HG02759 (cell line): ENCODE data around the gene CAPRIN2.
A peak's percentile ranks its signal among the peaks of the same experiment; 100 is the strongest.

Experiments
- ATAC-seq: cut with Tn5 transposase; IDR thresholded peaks from one replicate; pipeline ENCODE4 v1.9.1; 2021; ENCODE audit warnings: mild to moderate bottlenecking, moderate library complexity; ENCODE audit not compliant: unreplicated experiment

Gene CAPRIN2, protein sequence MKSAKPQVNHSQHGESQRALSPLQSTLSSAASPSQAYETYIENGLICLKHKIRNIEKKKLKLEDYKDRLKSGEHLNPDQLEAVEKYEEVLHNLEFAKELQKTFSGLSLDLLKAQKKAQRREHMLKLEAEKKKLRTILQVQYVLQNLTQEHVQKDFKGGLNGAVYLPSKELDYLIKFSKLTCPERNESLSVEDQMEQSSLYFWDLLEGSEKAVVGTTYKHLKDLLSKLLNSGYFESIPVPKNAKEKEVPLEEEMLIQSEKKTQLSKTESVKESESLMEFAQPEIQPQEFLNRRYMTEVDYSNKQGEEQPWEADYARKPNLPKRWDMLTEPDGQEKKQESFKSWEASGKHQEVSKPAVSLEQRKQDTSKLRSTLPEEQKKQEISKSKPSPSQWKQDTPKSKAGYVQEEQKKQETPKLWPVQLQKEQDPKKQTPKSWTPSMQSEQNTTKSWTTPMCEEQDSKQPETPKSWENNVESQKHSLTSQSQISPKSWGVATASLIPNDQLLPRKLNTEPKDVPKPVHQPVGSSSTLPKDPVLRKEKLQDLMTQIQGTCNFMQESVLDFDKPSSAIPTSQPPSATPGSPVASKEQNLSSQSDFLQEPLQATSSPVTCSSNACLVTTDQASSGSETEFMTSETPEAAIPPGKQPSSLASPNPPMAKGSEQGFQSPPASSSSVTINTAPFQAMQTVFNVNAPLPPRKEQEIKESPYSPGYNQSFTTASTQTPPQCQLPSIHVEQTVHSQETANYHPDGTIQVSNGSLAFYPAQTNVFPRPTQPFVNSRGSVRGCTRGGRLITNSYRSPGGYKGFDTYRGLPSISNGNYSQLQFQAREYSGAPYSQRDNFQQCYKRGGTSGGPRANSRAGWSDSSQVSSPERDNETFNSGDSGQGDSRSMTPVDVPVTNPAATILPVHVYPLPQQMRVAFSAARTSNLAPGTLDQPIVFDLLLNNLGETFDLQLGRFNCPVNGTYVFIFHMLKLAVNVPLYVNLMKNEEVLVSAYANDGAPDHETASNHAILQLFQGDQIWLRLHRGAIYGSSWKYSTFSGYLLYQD

DNA sequence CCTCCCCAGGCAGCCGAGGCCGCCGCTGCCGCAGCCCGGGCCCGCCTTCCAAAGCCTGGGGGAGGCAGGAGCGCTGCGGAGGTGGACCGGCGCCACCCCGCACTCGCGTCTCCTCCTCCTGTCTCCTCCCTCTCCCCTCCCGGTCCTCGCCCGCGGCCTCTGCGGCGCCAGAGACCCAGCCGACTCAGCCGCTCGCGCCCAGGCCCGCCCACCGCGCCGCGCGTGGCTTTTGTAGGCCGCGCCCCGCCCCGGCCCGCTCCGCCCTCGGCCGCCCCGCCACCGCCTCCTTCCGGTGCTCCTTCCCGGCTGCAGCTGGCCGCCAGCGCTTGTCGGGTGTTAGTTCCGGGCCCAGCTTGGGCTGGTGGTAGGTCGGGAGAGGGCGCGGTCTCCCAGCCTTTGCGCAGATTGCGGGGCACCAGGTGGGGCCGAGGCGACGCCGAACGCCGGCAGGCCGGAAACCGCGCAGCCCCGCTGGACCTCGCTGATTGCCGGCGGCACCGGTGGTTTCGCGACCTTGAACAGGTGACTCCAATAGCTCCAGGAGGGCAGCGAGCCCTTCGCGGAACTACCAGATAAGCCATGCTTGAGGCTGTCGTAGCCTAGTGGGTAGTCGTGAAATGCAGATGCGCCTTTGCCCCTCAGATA lies at the start of gene CAPRIN2:
Gene CAPRIN2 (minus strand): TSS at position 202 of the 645 bp plus-strand sequence. CDS start 1,431 bp downstream, outside the sequence.
- ATAC-seq: peak; percentile 95

DNA sequence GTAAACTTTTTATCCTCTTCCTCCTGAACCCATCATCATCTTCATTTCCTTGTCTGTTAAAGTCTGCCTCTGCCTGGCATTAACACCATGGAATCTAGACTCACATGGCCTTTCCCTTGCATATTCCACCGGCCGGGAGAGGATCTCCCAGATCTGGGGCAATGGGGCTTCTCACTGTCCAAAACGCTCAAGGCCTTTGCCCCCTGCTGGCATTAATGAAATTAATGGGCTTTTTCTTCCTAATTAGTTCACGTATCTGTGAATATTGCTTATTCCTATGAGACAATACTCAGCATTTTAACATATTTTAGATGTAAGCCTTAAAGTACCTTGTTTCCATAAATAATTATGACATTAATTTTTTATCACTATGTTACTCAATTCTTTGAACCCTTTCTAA lies 42.9 kb upstream of the CAPRIN2 start:
- ATAC-seq: no peak

DNA sequence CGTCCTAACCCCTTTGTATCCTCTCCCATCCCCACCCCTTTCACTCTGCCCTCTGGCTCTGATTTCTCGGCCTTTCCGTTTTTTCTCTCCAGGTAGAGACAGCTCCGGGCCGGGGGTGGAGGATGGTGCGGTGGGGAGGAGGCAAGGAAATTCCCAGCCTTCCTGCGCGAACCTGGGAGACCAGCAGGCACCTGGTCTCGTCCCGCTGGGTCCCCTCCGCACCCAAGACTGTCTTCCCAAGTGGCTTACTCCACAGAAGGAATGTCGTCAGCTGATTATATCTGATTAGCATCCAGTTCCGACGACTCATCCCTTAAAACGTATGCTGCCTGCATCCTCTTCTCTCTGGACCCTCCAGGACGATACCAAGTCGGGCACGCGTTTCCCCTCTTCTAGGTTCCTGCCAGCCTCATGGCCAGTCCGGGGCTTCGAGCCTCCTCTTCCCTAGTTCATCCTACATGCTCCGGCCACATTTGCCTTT lies 42.2 kb upstream of the CAPRIN2 start:
- no peak for ATAC-seq

DNA sequence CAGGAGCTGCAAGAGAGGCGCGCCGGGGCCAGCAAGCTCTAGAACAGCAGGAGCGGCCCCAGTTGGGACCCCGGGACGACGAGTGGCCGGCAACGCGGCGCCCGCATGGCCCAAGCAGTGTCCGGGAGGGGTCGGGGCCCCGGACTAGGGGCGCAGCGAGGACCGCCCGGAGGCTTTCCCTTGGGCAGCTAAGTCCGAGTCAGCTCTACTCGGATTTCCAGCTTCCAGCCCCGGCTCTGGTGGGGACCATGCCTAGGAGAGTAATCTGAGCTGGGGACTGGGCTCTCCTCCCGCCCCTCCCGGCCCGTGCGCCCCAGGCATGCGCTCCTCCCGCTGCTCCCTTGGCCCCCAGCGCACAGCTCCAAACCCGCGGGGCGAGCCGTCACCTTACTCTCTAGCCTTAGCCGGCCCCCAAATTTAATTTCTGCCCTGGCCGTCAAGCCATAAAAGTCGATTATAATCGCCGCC lies 41.6 kb upstream of the CAPRIN2 start:
- ATAC-seq: no peak

DNA sequence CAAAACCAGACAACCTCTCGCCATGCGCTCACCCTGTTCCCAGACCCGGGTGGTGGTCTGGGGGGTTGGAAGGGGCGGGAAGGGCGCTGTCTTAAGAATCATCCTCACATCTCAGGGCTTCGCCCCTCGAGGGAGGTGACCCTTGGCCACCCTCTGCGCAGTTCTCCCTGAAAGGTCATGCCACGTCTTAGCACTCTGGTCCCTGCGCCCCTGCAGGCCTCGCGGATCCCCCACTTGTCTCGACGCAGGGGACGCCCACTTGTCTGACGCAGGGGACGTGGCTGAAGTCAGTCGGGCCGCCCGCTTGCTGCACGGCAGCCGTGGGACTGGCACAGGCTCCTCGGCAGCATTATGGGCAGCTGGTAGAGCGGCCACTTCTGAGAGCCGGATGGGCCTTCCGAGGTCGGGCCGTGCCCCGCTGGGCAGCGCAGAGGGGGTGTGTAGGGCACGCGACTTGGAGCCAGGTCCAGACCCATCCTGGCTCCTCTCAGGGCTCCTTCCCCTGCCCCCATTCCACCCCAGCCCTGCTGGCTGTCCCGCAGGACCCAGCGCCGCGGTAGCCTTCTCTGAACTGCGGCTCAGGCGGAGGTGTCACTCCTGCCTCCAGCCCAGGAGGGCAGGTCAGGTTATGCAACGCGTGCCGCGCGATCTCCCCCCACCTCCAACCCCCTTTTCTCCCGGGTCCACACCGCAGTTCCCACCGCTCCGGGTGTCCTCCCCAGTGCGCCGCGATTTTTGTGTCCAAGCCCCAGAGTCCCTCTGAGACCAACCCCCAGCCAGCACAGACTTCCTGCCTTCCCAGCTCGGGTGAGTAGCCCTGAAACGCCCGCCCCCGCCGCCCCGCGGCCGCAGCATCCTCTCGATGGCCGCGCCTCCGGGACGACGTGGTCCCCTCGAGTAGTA lies 40.9 kb upstream of the CAPRIN2 start:
- peak; percentile 91 for ATAC-seq

DNA sequence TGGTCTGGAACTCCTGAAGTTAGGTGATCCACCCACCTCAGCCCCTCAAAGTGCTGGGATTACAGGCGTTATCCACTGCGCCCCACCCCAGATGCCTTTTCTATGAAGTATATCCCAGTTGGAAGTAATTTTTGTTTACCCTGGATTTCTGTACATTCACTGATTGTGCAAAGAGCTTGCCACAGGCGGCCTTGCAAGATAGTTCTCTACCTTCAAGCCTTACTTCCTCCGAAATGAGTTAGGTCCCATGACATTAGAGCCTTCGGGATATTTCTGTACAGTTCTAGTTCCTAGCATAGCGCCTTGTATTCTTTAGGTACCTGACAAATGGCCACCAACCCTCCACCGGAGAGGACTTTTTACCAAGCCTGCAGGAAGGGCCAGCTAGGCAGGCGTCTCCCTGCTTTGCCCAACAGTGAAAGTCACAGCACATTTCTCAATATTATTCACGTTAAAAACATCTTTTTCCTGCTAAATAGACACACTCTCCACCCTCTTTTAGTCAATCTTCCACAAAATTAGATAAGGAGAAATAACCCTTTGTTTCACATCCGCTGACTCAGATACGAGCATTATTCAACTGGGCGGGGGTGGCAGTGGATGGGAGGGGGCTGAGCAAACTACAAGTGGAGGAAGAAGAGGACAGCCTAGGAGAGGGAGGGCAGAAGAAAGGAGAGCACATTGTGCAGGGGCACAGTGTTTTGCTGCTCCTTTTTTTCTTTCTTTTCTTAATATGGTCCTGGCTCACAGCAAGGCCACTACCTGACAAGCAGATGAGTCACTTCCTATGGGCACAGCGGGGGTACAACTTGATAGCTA lies 40.0 kb upstream of the CAPRIN2 start:
- ATAC-seq: no peak

DNA sequence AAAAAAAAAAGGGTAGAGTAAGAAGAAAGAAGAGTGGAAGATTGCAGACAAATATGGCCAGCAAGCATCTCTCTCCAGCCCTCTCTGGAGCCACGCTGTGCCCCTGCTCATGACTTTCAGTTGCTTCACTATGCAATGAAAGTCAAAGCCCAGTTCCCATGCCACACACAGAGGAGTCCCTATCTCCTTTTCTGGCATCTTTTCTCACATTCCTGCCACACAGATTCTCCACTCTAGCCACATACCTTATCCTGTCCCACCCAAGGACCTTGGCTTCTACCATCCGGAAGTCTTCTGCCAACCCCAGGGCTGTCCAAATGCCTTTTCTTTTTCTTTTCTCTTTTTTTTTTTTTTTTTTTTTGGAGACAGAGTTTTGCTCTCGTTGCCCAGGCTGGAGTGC lies 39.3 kb upstream of the CAPRIN2 start:
- no peak for ATAC-seq

DNA sequence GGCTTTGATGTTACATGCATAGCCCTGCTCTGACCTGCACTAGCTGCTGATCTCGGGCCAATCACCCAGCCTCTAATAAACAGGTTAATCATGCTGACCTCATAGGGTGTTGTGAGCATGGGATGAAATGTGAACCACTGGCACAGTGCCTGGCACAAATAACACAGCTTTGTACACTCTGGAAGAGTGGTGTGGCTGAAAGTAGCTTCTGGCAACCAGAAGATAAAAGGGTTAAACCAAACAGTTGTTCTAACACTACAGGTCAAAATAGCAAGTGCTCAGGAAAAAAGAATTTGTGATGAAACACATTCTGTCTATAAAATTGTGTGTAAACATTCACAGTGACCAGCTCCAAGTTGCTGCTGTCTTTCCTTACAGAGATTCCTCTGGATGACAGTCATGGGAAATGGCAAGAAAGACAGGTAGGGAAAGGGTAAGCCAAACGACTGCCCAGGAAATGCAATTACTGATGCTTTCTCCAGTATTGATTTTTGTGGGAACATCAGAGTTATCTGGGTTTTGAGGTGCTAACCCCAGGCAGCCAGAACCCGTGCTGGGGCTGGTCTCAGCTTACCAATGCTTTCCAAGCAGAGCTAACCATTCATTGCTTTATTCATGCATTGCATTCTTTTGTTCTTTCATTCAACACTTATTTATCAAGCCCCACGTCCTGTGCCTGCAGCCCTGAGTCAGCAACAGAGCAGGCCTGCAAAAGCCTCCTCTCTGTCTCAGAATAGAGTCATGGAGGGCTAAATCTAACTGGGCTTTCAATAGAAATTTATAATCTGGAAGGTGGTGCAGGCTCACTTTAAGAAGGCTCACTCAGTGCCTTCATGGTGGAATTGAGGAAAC lies 38.1 kb upstream of the CAPRIN2 start:
- no peak for ATAC-seq

DNA sequence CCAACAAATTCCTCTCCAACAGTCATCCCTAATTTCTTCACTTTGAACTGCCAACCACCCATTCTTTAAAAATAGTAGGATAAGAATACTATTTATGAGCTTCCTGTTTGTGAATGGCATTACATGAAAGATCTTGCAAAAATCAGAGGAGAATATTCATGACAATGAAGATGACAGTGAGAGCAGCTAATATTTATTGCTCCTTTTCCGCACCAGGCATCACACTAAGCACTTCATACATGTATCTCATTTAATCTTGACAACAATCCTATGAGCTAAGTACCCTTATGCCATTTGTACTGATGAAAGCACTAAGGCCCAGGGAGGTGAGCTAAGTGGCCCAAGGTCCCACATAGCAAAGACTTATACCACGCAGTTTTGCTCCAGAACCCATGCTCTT lies 37.3 kb upstream of the CAPRIN2 start:
- no peak for ATAC-seq

DNA sequence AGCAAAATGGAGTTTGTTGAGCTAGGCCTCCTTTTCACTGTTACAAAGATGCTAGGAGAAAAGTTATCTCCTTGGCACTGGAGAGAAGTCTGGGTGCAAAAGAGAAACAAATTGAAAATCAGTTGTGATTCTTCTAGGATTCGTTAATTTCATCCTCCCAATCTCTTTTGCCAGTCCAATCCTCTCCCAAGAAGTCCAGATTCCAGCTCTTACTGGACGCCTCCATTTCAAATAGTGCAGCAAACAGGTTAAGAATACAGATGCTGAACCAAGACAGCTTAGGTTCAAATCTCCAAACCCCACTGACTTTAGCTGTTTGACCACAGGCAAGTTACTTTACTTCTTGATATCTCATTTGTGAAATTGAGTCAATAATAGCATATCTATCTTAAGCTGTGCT lies 34.0 kb upstream of the CAPRIN2 start:
- no peak for ATAC-seq

DNA sequence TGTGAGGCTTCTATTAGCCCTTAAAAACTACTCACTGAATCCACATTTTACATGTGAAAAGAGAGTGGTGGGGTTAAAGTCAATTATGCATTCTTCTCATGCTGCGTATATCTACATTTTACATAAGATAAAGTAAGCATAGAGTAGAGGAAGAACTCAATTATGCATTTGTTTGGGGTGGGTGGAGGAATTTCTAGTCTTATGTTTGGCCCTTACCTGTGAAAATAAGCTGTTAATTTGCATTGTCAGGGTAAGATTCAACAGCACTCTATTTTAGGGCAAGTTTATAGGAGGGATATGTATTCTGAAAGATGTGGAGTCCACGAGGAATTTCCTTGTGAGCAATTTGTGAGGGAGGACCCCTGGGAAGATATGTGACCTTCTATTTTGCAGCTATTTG lies 30.9 kb upstream of the CAPRIN2 start:
- ATAC-seq: no peak

DNA sequence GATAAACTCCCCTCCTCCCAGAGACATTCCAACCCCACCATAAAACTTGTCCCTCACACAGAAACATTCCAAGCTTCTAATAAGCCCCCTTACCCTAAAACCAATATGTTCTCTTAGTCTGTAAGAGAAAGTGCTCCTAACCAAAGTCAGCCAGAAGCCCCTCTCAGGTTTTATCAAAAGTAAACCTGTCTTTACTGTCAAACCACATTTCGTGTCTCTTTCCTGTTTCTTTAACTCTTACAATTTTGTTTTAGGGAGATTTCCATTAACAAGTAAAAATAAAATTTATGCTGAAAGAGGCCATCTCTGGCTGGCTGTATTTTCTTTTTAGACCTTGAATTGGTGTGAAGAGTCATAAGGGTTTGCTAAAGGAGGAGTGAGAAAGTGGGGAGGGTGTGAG lies 29.8 kb upstream of the CAPRIN2 start:
- ATAC-seq: no peak

DNA sequence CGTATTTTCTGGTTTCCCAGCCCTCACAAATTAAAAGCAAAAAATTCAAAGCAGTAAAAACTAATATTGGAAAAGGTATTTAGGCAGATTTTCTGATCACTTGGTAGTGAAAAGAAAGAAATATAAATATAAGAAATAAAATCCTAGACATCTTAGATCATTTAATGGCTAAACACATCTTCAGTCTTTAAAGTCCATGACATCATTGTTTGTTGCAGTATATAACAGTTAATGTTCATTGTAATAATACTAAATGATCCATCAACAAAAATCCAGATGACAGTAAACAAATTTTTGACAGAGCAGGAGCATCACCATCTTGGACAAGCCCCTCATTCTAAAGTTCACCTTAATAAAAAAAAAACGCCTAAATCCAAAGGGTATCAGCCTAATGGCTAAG lies 29.2 kb upstream of the CAPRIN2 start:
- ATAC-seq: no peak

DNA sequence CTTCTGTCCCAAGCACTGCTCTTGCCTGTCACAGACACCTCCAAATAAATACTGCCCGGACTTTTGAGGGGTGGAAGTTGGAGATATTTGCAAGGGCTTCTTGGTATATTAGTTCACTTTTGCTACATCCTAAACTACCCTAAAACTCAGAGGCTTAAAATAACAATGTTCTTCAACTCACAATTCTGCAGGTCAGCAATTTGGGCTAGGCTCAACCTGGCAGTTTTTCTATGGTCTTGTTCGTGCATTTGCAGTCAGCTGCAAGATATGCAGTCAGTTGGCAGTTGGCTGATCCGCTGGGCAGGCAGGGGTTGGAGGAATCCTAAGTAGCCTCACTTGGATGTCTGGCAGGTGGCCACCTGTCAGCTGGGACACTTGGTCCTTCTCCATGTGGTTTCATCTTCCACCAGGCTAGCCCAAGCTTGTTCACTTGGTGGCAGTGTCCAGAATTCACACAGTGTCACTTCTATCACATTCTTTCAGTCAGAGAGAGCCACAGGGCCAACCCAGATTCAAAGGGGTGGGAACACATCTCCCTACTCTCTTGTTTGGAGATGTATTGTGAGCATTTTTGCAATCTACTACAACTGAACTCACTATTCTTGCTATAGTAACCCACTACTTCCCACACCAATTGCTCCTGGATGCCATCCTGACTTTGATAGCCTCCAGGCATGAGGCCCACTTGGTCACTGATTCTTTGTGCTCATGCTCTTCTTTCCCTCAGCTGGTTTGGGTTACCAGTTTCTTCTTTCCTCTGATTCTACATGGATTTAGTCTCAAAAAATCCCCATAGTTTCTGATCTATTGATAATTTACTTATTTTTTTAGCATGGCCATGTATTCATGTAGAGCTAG lies 27.8 kb upstream of the CAPRIN2 start:
- no peak for ATAC-seq

DNA sequence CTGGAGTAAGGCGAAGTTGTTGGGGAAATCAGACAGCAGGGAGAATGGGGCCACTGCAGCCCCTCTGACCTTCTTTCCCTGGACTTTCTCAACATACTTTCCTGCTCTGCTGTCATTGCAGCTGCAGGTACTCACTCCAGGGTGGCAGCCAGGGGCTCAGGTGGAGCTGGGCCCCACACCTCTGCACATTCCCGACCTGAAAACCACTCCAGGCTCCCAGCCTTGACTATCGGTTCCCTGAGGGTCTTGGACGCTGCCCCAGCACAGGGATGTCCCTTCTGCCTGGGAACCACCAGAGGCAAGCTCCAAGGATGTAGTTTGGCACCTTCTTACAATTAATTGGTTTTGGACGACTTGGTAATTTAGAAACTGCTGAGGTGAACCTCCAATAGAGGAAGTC lies 24.8 kb upstream of the CAPRIN2 start:
- no peak for ATAC-seq

DNA sequence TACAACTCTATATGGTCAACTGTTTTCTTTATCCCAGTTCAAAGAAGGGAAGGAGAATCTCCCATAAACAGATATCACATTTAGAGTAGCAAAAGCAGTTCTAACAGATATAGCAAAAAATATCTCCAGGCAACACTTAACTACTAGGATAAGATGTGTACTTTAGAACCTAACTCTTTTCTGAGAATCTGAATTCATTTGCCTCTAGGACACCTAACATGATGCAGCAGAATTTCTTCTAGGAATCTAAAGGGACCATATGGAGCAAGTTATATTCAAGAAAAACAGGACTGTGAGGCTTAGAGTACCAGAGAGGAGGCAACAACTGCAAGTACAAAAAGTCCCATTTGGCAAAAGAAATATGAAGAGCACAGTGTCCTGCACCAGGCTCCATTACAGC lies 24.4 kb upstream of the CAPRIN2 start:
- no peak for ATAC-seq

DNA sequence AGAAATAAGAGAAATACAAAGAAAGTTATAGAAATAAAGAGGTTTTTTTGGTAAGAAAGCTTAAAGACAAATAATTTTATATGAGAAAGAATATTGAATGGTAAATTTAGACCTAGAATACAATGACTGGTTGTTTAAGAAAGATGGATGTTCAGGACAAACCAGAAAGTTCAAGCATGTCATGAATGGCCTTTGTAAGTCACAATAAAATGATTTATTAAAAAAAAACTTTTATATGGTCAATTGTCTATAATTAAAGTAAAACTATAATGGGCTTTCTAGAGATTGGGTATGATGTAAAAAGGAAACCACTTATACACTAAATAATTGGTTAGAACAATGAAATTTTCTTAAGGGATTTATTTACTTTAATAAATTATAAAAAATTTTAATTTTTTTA lies 19.8 kb upstream of the CAPRIN2 start:
- ATAC-seq: no peak
